B cell (primary cell): ENCODE measurements around the gene CCDC70. TPM values are rescaled to one million over a fixed set of nuclear protein-coding genes. Genes with fewer than 3 reads are reported as not detected.

Source experiments
- ATAC-seq: fragments of 200-7000 bp; cut with Tn5 transposase; one replicate; pipeline ENCODE4 v1.10.0; 2021; ENCODE audit warnings: low read depth, mild to moderate bottlenecking, moderate number of reproducible peaks, moderate library complexity
- CTCF ChIA-PET: fragments of 350-600 bp; sonication (Branson Sonifier 250); formaldehyde crosslinking; loops from one replicate; lab custom pipeline; 2021; ENCODE audit warnings: antibody characterized with exemption, inconsistent platforms; lab: Charles Lee
- POLR2A ChIA-PET: fragments of 350-600 bp; sonication (Branson Sonifier 250); formaldehyde crosslinking; loops from one replicate; lab custom pipeline; 2021; ENCODE audit warnings: antibody characterized with exemption; lab: Charles Lee
- DNase-seq: peaks from one replicate; pipeline ENCODE4 v3.0.0; 2013
- H2AFZ ChIP-seq: 2 replicates; pipeline ENCODE4 v1.6.1; 2012; ENCODE audit warnings: mild to moderate bottlenecking, low read depth, low read length; ENCODE audit not compliant: insufficient read depth, poor library complexity, severe bottlenecking
- H3K27ac ChIP-seq, 2 donors: 1 replicate in 1 of 2; 2 replicates in 1 of 2; pipeline ENCODE4 v1.5.1; 2012 to 2013; ENCODE audit warnings: low read length in 2 of 2, mild to moderate bottlenecking in 2 of 2, moderate library complexity in 1 of 2
- H3K27me3 ChIP-seq, 4 experiments: fragments of 200-600 bp in 1 of 4; sonication (generic) in 1 of 4; replicated peaks in 1 of 4; 1 replicate in 2 of 4; 2 replicates in 2 of 4; pipeline versions ENCODE4 v1.6.1 to v1.7.0; 2013 to 2016; ENCODE audit warnings: low read length in 3 of 4, mild to moderate bottlenecking in 2 of 4, mixed read lengths in 1 of 4, moderate library complexity in 1 of 4; ENCODE audit not compliant: insufficient read depth in 4 of 4, control insufficient read depth in 3 of 4; ENCODE audit errors: control extremely low read depth in 1 of 4
- H3K36me3 ChIP-seq, 2 experiments: replicated peaks in 1 of 2; 1 replicate in 1 of 2; 2 replicates in 1 of 2; pipeline versions ENCODE4 v1.6.1 to v1.7.1; 2013; ENCODE audit warnings: low read length in 1 of 2; ENCODE audit not compliant: insufficient read depth in 2 of 2, control insufficient read depth in 1 of 2; ENCODE audit errors: control extremely low read depth in 1 of 2, extremely low read depth in 1 of 2
- H3K4me1 ChIP-seq, 2 donors: fragments of 200-600 bp in 1 of 2; sonication (generic) in 1 of 2; 1 replicate in 1 of 2; 2 replicates in 1 of 2; pipeline versions ENCODE4 v1.5.1 to v1.6.1; 2013 to 2017; ENCODE audit warnings: low read length in 2 of 2; ENCODE audit not compliant: control insufficient read depth in 2 of 2, insufficient read depth in 2 of 2
- H3K4me2 ChIP-seq: replicated peaks from 2 replicates; pipeline ENCODE3; 2012; ENCODE audit warnings: mild to moderate bottlenecking, low read depth, low read length; ENCODE audit not compliant: poor library complexity, severe bottlenecking
- H3K4me3 ChIP-seq, 5 experiments: fragments of 200-600 bp in 1 of 5; sonication (generic) in 1 of 5; 1 replicate in 3 of 5; 2 replicates in 2 of 5; pipeline versions ENCODE4 v1.5.1 to v1.7.0; 2011 to 2016; ENCODE audit warnings: low read length in 4 of 5, mild to moderate bottlenecking in 4 of 5, low read depth in 2 of 5, control low read depth in 1 of 5, moderate library complexity in 1 of 5; ENCODE audit not compliant: insufficient read depth in 1 of 5; ENCODE audit errors: control extremely low read depth in 1 of 5, extremely low read depth in 1 of 5
- H3K79me2 ChIP-seq: fragments of 200-600 bp; sonication (generic); one replicate; pipeline ENCODE4 v1.6.0; 2016; ENCODE audit warnings: low read length; ENCODE audit not compliant: control insufficient read depth, insufficient read depth
- H3K9ac ChIP-seq: fragments of 200-600 bp; sonication (generic); 2 replicates; pipeline ENCODE4 v1.6.1; 2017; ENCODE audit warnings: mild to moderate bottlenecking, low read length, moderate library complexity
- H3K9me3 ChIP-seq, 3 donors: one replicate each; pipeline versions ENCODE4 v1.6.1 to v1.7.1; 2013; ENCODE audit warnings: low read length in 2 of 3; ENCODE audit not compliant: control insufficient read depth in 2 of 3, insufficient read depth in 1 of 3; ENCODE audit errors: control extremely low read depth in 1 of 3
- H4K20me1 ChIP-seq: 2 replicates; pipeline ENCODE4 v1.6.0; 2012; ENCODE audit warnings: mild to moderate bottlenecking, low read length; ENCODE audit not compliant: insufficient read depth, control insufficient read depth, poor library complexity, severe bottlenecking
- H3K27ac Mint-ChIP-seq: one replicate; pipeline ENCODE4 v1.8.0; 2021; ENCODE audit warnings: mixed read lengths
- H3K27me3 Mint-ChIP-seq: one replicate; pipeline ENCODE4 v1.8.0; 2021; ENCODE audit warnings: mixed read lengths
- H3K4me1 Mint-ChIP-seq: one replicate; pipeline ENCODE4 v1.8.0; 2021; ENCODE audit warnings: mixed read lengths
- H3K4me3 Mint-ChIP-seq: one replicate; pipeline ENCODE4 v1.8.0; 2021; ENCODE audit warnings: mixed read lengths
- H3K9me3 Mint-ChIP-seq: one replicate; pipeline ENCODE4 v1.8.0; 2022; ENCODE audit warnings: mixed read lengths; ENCODE audit not compliant: insufficient read depth
- EZH2 ChIP-seq: IDR thresholded peaks from 2 replicates; pipeline ENCODE4 v1.6.1; 2012; ENCODE audit warnings: borderline replicate concordance, low read depth, mild to moderate bottlenecking, moderate library complexity, low read length; ENCODE audit not compliant: insufficient read depth, poor library complexity, severe bottlenecking
- WGBS: methylation state at CpG from one replicate; pipeline ENCODE4 v1.1.5; 2013; ENCODE audit warnings: missing lambda C conversion rate; ENCODE audit not compliant: insufficient coverage; 5-methylcytosine and 5-hydroxymethylcytosine counted together
- intact Hi-C: fragments of 100-400 bp; cut with micrococcal nuclease; formaldehyde crosslinking; loops from one replicate; pipeline ENCODE4 v1.10.0; 2022
- polyA plus RNA-seq: library from polyadenylated mRNA; depleted of rRNA; stranded (reverse); fragments of >200 nt; gene quantifications from 2 replicates; pipeline ENCODE4 v1.2.3, GENCODE V29; 2012
- total RNA-seq, 2 donors: library from RNA; stranded (reverse); fragments of 120-200 nt in 1 of 2; gene quantifications; 1 replicate in 1 of 2; 2 replicates in 1 of 2; pipeline versions ENCODE4 v1.2.3 to v1.2.4, GENCODE V29; 2013 to 2022
- TF ChIP-seq, protein P1 (sequence below): fragments of 200-600 bp; IDR thresholded peaks from one replicate; pipeline ENCODE4 v1.8.0; 2022; ENCODE audit warnings: antibody characterized with exemption, mild to moderate bottlenecking

The CCDC70 gene
- total and polyA plus RNA-seq, 2 donors (not counting 1 experiment from before 2014, with no cell fraction given), result not detected

DNA sequence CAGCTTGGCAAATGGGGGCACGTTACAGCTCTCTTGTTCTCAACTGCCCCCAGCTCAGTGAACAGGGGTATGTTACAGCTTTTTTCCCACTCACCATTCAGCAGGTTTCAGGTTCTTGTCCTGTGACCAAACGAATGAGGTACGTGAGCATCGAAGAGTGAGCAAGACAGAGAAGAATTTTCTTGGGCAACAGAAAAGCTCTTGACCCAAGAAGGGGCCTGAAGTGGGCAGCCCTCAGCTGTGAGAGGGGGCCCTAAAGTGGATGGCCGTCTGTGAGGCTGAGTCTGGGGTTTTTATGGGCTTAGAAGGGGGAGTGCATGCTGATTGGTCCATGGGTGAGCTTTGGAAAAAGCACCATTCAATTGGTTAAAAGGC is 21.4 kb downstream of the CCDC70 start:
- H3K27ac Mint-ChIP-seq, result no peak overlapping the region
- H3K9me3 ChIP-seq, result peaks cover 0 to 15% (median 12%) of the 10 kb centered on the region in 3 donors
- no peak for ATAC-seq
- no peak overlapping the region for H2AFZ ChIP-seq
- H3K79me2 ChIP-seq, result no peaks in the 10 kb centered on the region
- no peaks in the 10 kb centered on the region for H3K9me3 Mint-ChIP-seq
- no peak overlapping the region for H3K4me2 ChIP-seq
- H3K9ac ChIP-seq, result no peak overlapping the region
- TF ChIP-seq, protein P1, sequence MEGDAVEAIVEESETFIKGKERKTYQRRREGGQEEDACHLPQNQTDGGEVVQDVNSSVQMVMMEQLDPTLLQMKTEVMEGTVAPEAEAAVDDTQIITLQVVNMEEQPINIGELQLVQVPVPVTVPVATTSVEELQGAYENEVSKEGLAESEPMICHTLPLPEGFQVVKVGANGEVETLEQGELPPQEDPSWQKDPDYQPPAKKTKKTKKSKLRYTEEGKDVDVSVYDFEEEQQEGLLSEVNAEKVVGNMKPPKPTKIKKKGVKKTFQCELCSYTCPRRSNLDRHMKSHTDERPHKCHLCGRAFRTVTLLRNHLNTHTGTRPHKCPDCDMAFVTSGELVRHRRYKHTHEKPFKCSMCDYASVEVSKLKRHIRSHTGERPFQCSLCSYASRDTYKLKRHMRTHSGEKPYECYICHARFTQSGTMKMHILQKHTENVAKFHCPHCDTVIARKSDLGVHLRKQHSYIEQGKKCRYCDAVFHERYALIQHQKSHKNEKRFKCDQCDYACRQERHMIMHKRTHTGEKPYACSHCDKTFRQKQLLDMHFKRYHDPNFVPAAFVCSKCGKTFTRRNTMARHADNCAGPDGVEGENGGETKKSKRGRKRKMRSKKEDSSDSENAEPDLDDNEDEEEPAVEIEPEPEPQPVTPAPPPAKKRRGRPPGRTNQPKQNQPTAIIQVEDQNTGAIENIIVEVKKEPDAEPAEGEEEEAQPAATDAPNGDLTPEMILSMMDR, result no peak
- TF ChIP-seq EZH2, result no peak
- CTCF ChIA-PET, result interaction anchor here (1.7 kb wide), 1 partner anchor 10 kb away, joined by 3 read pairs; no protein-coding TSS in a partner anchor
- no peak for DNase-seq
- no peaks in the 10 kb centered on the region for H3K36me3 ChIP-seq
- H4K20me1 ChIP-seq, result no peaks in the 10 kb centered on the region
- H3K27me3 Mint-ChIP-seq, result peaks cover 7% of the 10 kb centered on the region
- H3K27me3 ChIP-seq, result peaks cover 0 to 2% (median 0%) of the 10 kb centered on the region in 4 experiments
- intact Hi-C loops, result no loop called here
- H3K4me3 Mint-ChIP-seq, result no peak overlapping the region
- H3K4me3 ChIP-seq, result no peak overlapping the region
- POLR2A ChIA-PET, result no interaction called here
- 77% methylated on average over 5 of the region's 5 CpGs for WGBS
- no peaks in the 10 kb centered on the region for H3K4me1 ChIP-seq
- no peaks in the 10 kb centered on the region for H3K4me1 Mint-ChIP-seq
- no peak overlapping the region for H3K27ac ChIP-seq

DNA sequence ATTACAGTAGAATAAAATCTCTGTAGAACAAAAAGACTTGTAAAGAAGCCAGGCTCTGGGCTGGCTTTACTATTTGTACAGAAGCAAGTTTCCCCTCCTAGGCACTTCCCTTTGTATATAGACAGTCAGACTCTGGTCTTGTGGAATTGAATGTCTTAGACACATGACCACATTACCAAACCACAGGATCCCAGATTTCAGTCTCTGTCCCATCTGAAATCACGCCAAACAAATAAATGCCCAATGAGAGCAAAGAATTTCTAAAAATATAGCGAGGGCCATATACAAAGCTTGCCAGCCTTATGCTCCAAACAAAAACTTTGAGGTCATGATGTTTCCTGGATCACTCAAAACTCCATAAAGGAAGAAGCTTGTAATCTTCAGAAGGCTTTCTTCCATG is 23.9 kb downstream of the CCDC70 start:
- DNase-seq (no peak), ATAC-seq (no peak)
- ChIA-PET CTCF (interaction anchor here (1.4 to 1.5 kb wide), 2 partner anchors 9 to 13 kb away, joined by 3 read pairs; no protein-coding TSS in a partner anchor), POLR2A (no interaction called here)
- H3K36me3 ChIP-seq, result no peaks in the 10 kb centered on the region
- no peak for TF ChIP-seq EZH2
- TF ChIP-seq, protein P1, result no peak
- no peak overlapping the region for H3K9ac ChIP-seq
- H3K79me2 ChIP-seq, result no peaks in the 10 kb centered on the region
- H3K27ac Mint-ChIP-seq, result no peak overlapping the region
- H3K27me3 ChIP-seq, result no peaks in the 10 kb centered on the region
- no peaks in the 10 kb centered on the region for H4K20me1 ChIP-seq
- H3K4me2 ChIP-seq, result no peak overlapping the region
- H3K27ac ChIP-seq, result no peak overlapping the region
- no peak overlapping the region for H3K4me3 Mint-ChIP-seq
- H3K27me3 Mint-ChIP-seq, result peaks cover 10% of the 10 kb centered on the region
- peaks cover 0 to 15% (median 12%) of the 10 kb centered on the region in 3 donors for H3K9me3 ChIP-seq
- H3K9me3 Mint-ChIP-seq, result no peaks in the 10 kb centered on the region
- WGBS, result 92% methylated on average over 2 of the region's 2 CpGs
- no peak overlapping the region for H2AFZ ChIP-seq
- no peaks in the 10 kb centered on the region for H3K4me1 Mint-ChIP-seq
- H3K4me3 ChIP-seq, result no peak overlapping the region
- H3K4me1 ChIP-seq, result no peaks in the 10 kb centered on the region
- intact Hi-C loops, result no loop called here
